ENCODE results near the gene SMIM24. TPM values are rescaled to one million over a fixed set of nuclear protein-coding genes. Genes with fewer than 3 reads are reported as not detected.
"Not testable (repeated sequence)": the region's sequence is repeated elsewhere in the genome, so short reads cannot be mapped to it uniquely, and the experiment has no call there.

SMIM24 gene
- total RNA-seq, 3 donors from 2014 or later: 8.5 to 62.5 (median 41.8) TPM

- ATAC-seq (peak; percentile 99), DNase-seq (peak; percentile 96 to 98 (median 97))
- peak overlapping the region; percentile 25 for H3K4me3 ChIP-seq
- H3K9me3 ChIP-seq: no peaks in the 10 kb centered on the region
- peaks cover 12% of the 10 kb centered on the region for H3K4me1 ChIP-seq (ENCODE audit: low read depth)
- intact Hi-C loops (cut with DNase I, micrococcal nuclease): no loop called here
- H3K36me3 ChIP-seq (ENCODE audit: low read depth): no peaks in the 10 kb centered on the region
- TF ChIP-seq, protein P1, sequence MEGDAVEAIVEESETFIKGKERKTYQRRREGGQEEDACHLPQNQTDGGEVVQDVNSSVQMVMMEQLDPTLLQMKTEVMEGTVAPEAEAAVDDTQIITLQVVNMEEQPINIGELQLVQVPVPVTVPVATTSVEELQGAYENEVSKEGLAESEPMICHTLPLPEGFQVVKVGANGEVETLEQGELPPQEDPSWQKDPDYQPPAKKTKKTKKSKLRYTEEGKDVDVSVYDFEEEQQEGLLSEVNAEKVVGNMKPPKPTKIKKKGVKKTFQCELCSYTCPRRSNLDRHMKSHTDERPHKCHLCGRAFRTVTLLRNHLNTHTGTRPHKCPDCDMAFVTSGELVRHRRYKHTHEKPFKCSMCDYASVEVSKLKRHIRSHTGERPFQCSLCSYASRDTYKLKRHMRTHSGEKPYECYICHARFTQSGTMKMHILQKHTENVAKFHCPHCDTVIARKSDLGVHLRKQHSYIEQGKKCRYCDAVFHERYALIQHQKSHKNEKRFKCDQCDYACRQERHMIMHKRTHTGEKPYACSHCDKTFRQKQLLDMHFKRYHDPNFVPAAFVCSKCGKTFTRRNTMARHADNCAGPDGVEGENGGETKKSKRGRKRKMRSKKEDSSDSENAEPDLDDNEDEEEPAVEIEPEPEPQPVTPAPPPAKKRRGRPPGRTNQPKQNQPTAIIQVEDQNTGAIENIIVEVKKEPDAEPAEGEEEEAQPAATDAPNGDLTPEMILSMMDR (IDR thresholded peaks at IDR 0.05): no peak
Observed at GRCh38 chr19:3434630-3435553, 45.4 kb downstream of the SMIM24 start.

GRCh38 chr19:3433805-3434540, 46.4 kb downstream of the SMIM24 start:
- no peak for ATAC-seq
- no peak overlapping the region for H3K4me3 ChIP-seq

GRCh38 chr19:3433313-3433712, 47.0 kb downstream of the SMIM24 start:
- TF ChIP-seq, protein P1 (IDR thresholded peaks at IDR 0.05): no peak
- no peak for DNase-seq
- Histone ChIP-seq H3K4me3 (no peak overlapping the region), H3K9me3 (no peaks in the 10 kb centered on the region), H3K36me3 (ENCODE audit: low read depth) (no peaks in the 10 kb centered on the region), H3K4me1 (ENCODE audit: low read depth) (peaks cover 16% of the 10 kb centered on the region)
- no peak for ATAC-seq
- intact Hi-C loops (cut with DNase I, micrococcal nuclease): no loop called here

More at GRCh38 chr19:3433805-3434540, 46.4 kb downstream of the SMIM24 start:
- intact Hi-C loops (cut with DNase I, micrococcal nuclease): no loop called here
- H3K4me1 ChIP-seq (ENCODE audit: low read depth): peaks cover 16% of the 10 kb centered on the region
- no peaks in the 10 kb centered on the region for H3K9me3 ChIP-seq
- no peaks in the 10 kb centered on the region for H3K36me3 ChIP-seq (ENCODE audit: low read depth)
- no peak for DNase-seq
- TF ChIP-seq, protein P1 (IDR thresholded peaks at IDR 0.05): no peak

GRCh38 chr19:3431760-3432397, 48.4 kb downstream of the SMIM24 start:
- Histone ChIP-seq H3K4me1 (ENCODE audit: low read depth) (peaks cover 16% of the 10 kb centered on the region), H3K9me3 (no peaks in the 10 kb centered on the region), H3K4me3 (no peak overlapping the region), H3K36me3 (ENCODE audit: low read depth) (no peaks in the 10 kb centered on the region)
- TF ChIP-seq, protein P1 (IDR thresholded peaks at IDR 0.05): no peak
- ATAC-seq: no peak
- DNase-seq: no peak
- intact Hi-C loops (cut with DNase I, micrococcal nuclease): no loop called here

DNA sequence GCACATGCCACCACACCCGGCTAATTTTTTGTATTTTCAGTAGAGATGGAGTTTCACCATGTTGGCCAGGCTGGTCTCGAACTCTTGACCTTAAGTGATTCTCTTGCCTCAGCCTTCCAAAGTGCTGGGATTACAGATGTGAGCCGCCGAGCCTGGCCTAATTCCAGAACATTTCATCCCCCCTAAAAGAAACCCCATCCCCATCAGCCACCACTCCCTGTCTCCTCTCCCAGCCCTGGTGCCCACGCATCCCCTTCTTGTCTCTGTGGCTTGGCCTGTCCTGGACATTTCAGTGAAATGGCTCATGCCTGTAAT, 50.0 kb downstream of the SMIM24 start:
- DNase-seq; H3K4me3 ChIP-seq; H3K9me3 ChIP-seq; ATAC-seq; intact Hi-C loops (cut with DNase I, micrococcal nuclease); H3K36me3 ChIP-seq (ENCODE audit: low read depth): not testable (repeated sequence)
- peaks cover 16% of the 10 kb centered on the region for H3K4me1 ChIP-seq (ENCODE audit: low read depth)

Data from mucosa of descending colon (tissue), 3 donors.